ENCODE results near the gene TEAD2. TPM values are rescaled to one million over a fixed set of nuclear protein-coding genes. Genes with fewer than 3 reads are reported as not detected.

The TEAD2 gene
- total and polyA plus RNA-seq, 2 donors from 2014 or later: 15.7 to 30.2 TPM

- H3K36me3 ChIP-seq (ENCODE audit: control insufficient read depth in 2 of 3, insufficient read depth in 3 of 3, low read length in 3 of 3): no peaks in the 10 kb centered on the region
- no peak for FAIRE-seq
- H3K4me3 ChIP-seq (ENCODE audit: low read length in 3 of 3): peak overlapping the region; percentile 45 to 69 (median 68)
Observed at GRCh38 chr19:49362929-49363267, 682 bp upstream of the TEAD2 start.

GRCh38 chr19:49361438-49362047, 673 bp downstream of the TEAD2 start:
- H3K27me3 ChIP-seq (ENCODE audit: control insufficient read depth, insufficient read depth, low read length): no peaks in the 10 kb centered on the region
- TF ChIP-seq CTCF (IDR thresholded peaks at IDR 0.05; ENCODE audit: borderline replicate concordance, extremely low read depth, insufficient read depth): no peak
- DNase-seq (peak; percentile 93 to 97 (median 96)), FAIRE-seq (no peak)
- peaks cover 0 to 11% (median 0%) of the 10 kb centered on the region in 3 donors for H3K4me1 ChIP-seq (ENCODE audit: control insufficient read depth in 2 of 3, insufficient read depth in 2 of 3, low read depth in 1 of 3, low read length in 3 of 3)
- H3K36me3 ChIP-seq (ENCODE audit: control insufficient read depth in 2 of 3, insufficient read depth in 3 of 3, low read length in 3 of 3): peaks cover 0 to 2% (median 0%) of the 10 kb centered on the region in 3 donors
- intact Hi-C loops (cut with DNase I): no loop called here
- H3K9me3 ChIP-seq (ENCODE audit: control insufficient read depth in 2 of 3, insufficient read depth in 1 of 3, low read length in 3 of 3): no peaks in the 10 kb centered on the region
- peak overlapping the region; percentile 94 for H3K27ac ChIP-seq (ENCODE audit: low read depth in 2 of 2, low read length in 2 of 2)
- H3K4me3 ChIP-seq (ENCODE audit: low read length in 3 of 3): peak overlapping the region; percentile 68 to 75 (median 73)
- peak overlapping the region; percentile 66 to 93 (median 73) for H3K9ac ChIP-seq (ENCODE audit: low read length in 3 of 3)

More at GRCh38 chr19:49362929-49363267, 682 bp upstream of the TEAD2 start:
- no peaks in the 10 kb centered on the region for H3K9me3 ChIP-seq (ENCODE audit: control insufficient read depth in 2 of 3, insufficient read depth in 1 of 3, low read length in 3 of 3)
- peak overlapping the region; percentile 65 to 94 for H3K27ac ChIP-seq (ENCODE audit: low read depth in 2 of 2, low read length in 2 of 2)
- H3K27me3 ChIP-seq (ENCODE audit: control insufficient read depth, insufficient read depth, low read length): no peaks in the 10 kb centered on the region
- intact Hi-C loops (cut with DNase I): no loop called here
- TF ChIP-seq CTCF (IDR thresholded peaks at IDR 0.05; ENCODE audit: borderline replicate concordance, extremely low read depth, insufficient read depth): no peak
- peak in 3 of 5 donors; percentile 80 to 90 (median 82) for DNase-seq
- peaks cover 0 to 5% (median 0%) of the 10 kb centered on the region in 3 donors for H3K4me1 ChIP-seq (ENCODE audit: control insufficient read depth in 2 of 3, insufficient read depth in 2 of 3, low read depth in 1 of 3, low read length in 3 of 3)
- H3K9ac ChIP-seq (ENCODE audit: low read length in 3 of 3): peak overlapping the region; percentile 26 to 93 (median 32)

- TF ChIP-seq CTCF (IDR thresholded peaks at IDR 0.05; ENCODE audit: borderline replicate concordance, extremely low read depth, insufficient read depth): no peak
- DNase-seq (no peak), FAIRE-seq (no peak)
- Histone ChIP-seq H3K9ac (ENCODE audit: low read length in 3 of 3) (no peak overlapping the region), H3K4me1 (ENCODE audit: control insufficient read depth in 2 of 3, insufficient read depth in 2 of 3, low read depth in 1 of 3, low read length in 3 of 3) (peaks cover 0 to 13% (median 0%) of the 10 kb centered on the region in 3 donors), H3K27me3 (ENCODE audit: control insufficient read depth, insufficient read depth, low read length) (no peaks in the 10 kb centered on the region), H3K36me3 (ENCODE audit: control insufficient read depth in 2 of 3, insufficient read depth in 3 of 3, low read length in 3 of 3) (peaks cover 0 to 2% (median 0%) of the 10 kb centered on the region in 3 donors), H3K27ac (ENCODE audit: low read depth in 2 of 2, low read length in 2 of 2) (peak overlapping the region; percentile 43 to 78), H3K4me3 (ENCODE audit: low read length in 3 of 3) (peak overlapping the region in 1 of 3 donors; percentile 11), H3K9me3 (ENCODE audit: control insufficient read depth in 2 of 3, insufficient read depth in 1 of 3, low read length in 3 of 3) (no peaks in the 10 kb centered on the region)
- intact Hi-C loops (cut with DNase I): no loop called here
Observed at GRCh38 chr19:49359851-49360820, 2.1 kb downstream of the TEAD2 start.
